Esophagus squamous epithelium (tissue), 4 donors: ENCODE results near the gene IL21R.

ENCODE experiments used
- CTCF ChIP-seq, 6 experiments: fragments of 450-650 bp in 4 of 6; fragments of 200-600 bp in 2 of 6; sonication (generic) in 2 of 6; IDR thresholded peaks; one replicate each; pipeline ENCODE4 v1.5.1; 2016 to 2019; ENCODE audit warnings: antibody characterized with exemption in 6 of 6, mild to moderate bottlenecking in 4 of 6, moderate library complexity in 4 of 6
- POLR2A ChIP-seq, 4 donors: fragments of 450-650 bp; IDR thresholded peaks; one replicate each; pipeline ENCODE4 v1.6.1; 2017; ENCODE audit warnings: antibody characterized with exemption in 4 of 4, mild to moderate bottlenecking in 4 of 4, moderate library complexity in 3 of 4

DNA sequence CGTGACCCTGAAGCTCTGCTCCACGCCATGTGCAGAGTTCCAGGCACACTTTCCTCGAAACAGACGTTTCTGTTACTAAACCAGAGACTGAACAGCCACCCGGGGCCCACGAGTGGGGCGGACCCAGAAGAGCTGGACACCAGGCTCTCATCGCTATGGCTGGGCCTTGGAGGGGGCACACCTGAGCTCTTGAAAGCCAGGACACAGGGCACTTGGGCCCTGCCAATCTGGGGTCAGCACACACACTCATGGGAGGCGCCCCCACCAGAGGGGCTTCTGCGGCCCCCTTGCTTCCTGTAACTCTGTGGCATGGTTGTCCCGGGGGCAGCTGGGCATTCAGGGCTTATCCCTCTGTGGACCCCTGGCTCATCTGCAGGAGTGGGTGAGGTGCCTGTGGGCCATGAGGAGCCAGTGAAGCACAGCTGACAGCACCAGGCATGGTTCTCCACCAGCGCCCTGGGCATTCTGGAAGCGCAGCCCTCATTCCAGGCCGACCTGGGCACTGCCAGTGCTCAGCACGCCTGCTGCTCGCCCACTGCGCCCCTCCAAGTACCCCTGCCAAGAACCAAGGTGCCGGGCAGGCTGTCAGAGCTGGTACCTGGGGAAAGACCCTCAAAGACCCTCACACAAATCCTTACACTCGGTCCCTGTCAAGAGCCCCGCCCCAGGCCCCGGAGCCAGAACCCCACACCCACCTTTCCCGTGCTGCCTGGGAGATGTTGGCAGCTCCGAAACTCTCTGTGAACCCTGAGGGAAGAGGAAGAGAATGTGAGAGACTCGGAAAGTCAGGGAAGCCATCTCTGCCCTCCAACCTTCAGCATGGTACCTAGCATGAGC, 61.1 kb downstream of the IL21R start:
- TF ChIP-seq CTCF (IDR thresholded peaks at IDR 0.05) (no peak), POLR2A (IDR thresholded peaks at IDR 0.05) (no peak)
